BJ (cell line): Measurements from ENCODE around the gene AFF3. TPM values are rescaled to one million over a fixed set of nuclear protein-coding genes. Genes with fewer than 3 reads are reported as not detected.

Experiments used
- CTCF ChIA-PET: fragments of 350-600 bp; formaldehyde crosslinking; extraction: SDS; loops from one replicate; lab custom pipeline; 2021; ENCODE audit warnings: antibody characterized with exemption, inconsistent platforms; lab: Yijun Ruan, JAX
- POLR2A ChIA-PET: fragments of 300-600 bp; sonication (Branson Sonifier 250); formaldehyde crosslinking; extraction: SDS; loops from one replicate; lab custom pipeline; 2021; ENCODE audit warnings: antibody characterized with exemption; lab: Charles Lee
- DNase-seq: peaks from one replicate; pipeline ENCODE4 v3.0.0-alpha.2; 2011; ENCODE audit warnings: low read depth
- H3K27me3 ChIP-seq: 2 replicates; pipeline ENCODE4 v1.6.0; 2011; ENCODE audit warnings: low read length; ENCODE audit not compliant: control insufficient read depth, insufficient read depth
- H3K36me3 ChIP-seq: 2 replicates; pipeline ENCODE4 v1.5.1; 2011; ENCODE audit warnings: low read length; ENCODE audit not compliant: control insufficient read depth, insufficient read depth
- H3K4me3 ChIP-seq: 2 replicates; pipeline ENCODE4 v1.5.1; 2011; ENCODE audit warnings: low read depth, mild to moderate bottlenecking, control low read depth, low read length
- CTCF ChIP-seq: IDR thresholded peaks from 2 replicates; pipeline ENCODE4 v1.5.1; 2011; ENCODE audit warnings: low read depth, mild to moderate bottlenecking, control low read depth, inconsistent platforms, low read length, moderate library complexity; ENCODE audit not compliant: insufficient read depth
- polyA plus RNA-seq: library from polyadenylated mRNA; depleted of rRNA; stranded (reverse); fragments of >200 nt; gene quantifications from 2 replicates; pipeline ENCODE4 v1.2.3, GENCODE V29; 2011

The AFF3 gene
- polyA plus RNA-seq, 1 experiment = 11.5 TPM

GRCh38 chr2:99689145-99689742 is 453.1 kb downstream of the AFF3 start:
- DNase-seq = no peak
- Histone ChIP-seq H3K36me3 (no peaks in the 10 kb centered on the region), H3K4me3 (no peak overlapping the region), H3K27me3 (peaks cover 2% of the 10 kb centered on the region; the same call in 1 of the 2 replicates)
- ChIA-PET POLR2A (no interaction called here), CTCF (no interaction called here)
- TF ChIP-seq CTCF = no peak

GRCh38 chr2:99688699-99689098 is 453.7 kb downstream of the AFF3 start:
- POLR2A ChIA-PET = no interaction called here
- DNase-seq = no peak
- CTCF ChIA-PET = no interaction called here
- Histone ChIP-seq H3K36me3 (no peaks in the 10 kb centered on the region), H3K27me3 (peaks cover 2% of the 10 kb centered on the region; the same call in 1 of the 2 replicates), H3K4me3 (no peak overlapping the region)
- no peak for TF ChIP-seq CTCF

DNA sequence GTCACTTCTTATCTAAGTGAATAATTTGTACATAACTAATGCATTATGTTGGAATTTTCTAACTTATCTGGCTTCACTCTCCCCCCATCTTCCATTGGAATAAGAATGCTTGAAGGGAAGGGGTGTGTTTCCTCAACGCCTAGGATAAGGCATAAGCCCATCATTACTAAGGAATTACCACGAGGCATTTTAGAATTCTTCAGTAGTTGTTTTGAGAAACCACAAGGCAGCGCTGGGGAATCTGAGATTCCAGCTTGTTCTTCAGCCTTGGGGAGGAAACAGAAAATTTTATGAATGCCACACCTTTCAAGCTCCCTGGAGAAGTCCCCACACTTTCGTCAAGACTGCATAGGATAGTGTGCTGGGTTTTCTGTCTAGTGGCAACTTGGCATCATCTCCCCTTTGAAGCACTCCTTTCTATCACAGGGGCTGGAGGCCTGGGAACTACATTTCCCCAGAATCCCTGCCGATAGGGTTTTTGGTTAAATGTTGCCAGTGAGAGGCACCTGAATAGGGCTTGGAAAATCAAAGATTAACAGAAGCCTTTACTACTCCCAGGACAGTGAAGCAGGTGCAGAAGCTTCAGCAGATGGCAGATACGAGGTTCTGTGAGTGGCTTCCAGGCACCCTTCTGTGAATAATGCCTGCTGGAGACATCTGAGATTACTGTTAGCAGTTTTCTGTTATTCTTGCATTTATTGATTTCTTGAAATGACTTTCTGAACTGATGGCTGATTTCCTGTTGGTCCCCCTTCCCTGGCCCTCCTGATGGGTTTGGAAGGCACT is 459.9 kb downstream of the AFF3 start:
- TF ChIP-seq CTCF = no peak
- POLR2A ChIA-PET = interaction anchor here (0.7 kb wide), 1 partner anchor 78 kb away, joined by 3 read pairs; no protein-coding TSS in a partner anchor
- DNase-seq = peak; percentile 38
- CTCF ChIA-PET = interaction anchor here (1.1 kb wide), 1 partner anchor 16 kb away, joined by 3 read pairs; no protein-coding TSS in a partner anchor
- Histone ChIP-seq H3K4me3 (no peak overlapping the region), H3K36me3 (no peaks in the 10 kb centered on the region), H3K27me3 (no peaks in the 10 kb centered on the region)

- no peak for DNase-seq
- ChIA-PET CTCF (interaction anchor here (1.0 to 1.5 kb wide), 2 partner anchors 13 to 122 kb away, joined by 3 read pairs; no protein-coding TSS in a partner anchor), POLR2A (interaction anchor here (0.6 kb wide), 1 partner anchor 82 kb away, joined by 3 read pairs; no protein-coding TSS in a partner anchor)
- no peaks in the 10 kb centered on the region for H3K36me3 ChIP-seq
- no peaks in the 10 kb centered on the region for H3K27me3 ChIP-seq
- TF ChIP-seq CTCF = no peak
- no peak overlapping the region for H3K4me3 ChIP-seq
Measured at GRCh38 chr2:99680946-99681345, 461.4 kb downstream of the AFF3 start.

GRCh38 chr2:99679518-99679917 is 462.9 kb downstream of the AFF3 start:
- TF ChIP-seq CTCF = no peak
- no peaks in the 10 kb centered on the region for H3K27me3 ChIP-seq
- CTCF ChIA-PET = interaction anchor here (1.5 kb wide), 1 partner anchor 120 kb away, joined by 3 read pairs; no protein-coding TSS in a partner anchor

More at GRCh38 chr2:99679518-99679917, 462.9 kb downstream of the AFF3 start:
- H3K4me3 ChIP-seq = no peak overlapping the region
- no peaks in the 10 kb centered on the region for H3K36me3 ChIP-seq
- DNase-seq = no peak
- POLR2A ChIA-PET = no interaction called here
